Measurements from ENCODE around the gene CDKL1.

The CDKL1 gene

DNA sequence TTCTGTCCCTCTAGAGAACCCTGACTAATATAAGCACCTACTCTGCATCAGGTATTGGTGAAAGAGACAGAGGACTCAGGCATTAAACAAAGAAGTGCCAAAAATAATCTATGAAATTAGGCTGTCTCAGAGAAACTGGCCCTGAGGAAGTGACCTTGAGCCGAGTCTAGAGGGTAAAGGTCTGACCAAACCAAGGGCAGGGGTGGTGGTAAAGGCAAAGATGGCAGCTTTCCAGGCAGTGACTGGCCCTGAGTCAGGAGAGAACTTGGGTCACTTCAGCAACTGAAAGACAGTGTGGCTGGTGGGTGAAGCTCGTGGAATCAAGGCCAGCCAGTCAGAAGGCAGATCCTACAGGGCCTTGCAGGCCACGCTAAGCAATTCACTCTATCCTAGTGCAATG is 30.6 kb downstream of the CDKL1 start:
- TF ChIP-seq CREB1 (IDR thresholded peaks at IDR 0.05; ENCODE audit: low read depth) = no peak
- TF ChIP-seq TAF1 (IDR thresholded peaks at IDR 0.05; ENCODE audit: low read depth) = no peak
- no peak for TF ChIP-seq YY1 (IDR thresholded peaks at IDR 0.05; ENCODE audit: low read depth)
- no peak for TF ChIP-seq TEAD4 (IDR thresholded peaks at IDR 0.05)
- no peak for TF ChIP-seq ZBTB7A (IDR thresholded peaks at IDR 0.05; ENCODE audit: low read depth)

DNA sequence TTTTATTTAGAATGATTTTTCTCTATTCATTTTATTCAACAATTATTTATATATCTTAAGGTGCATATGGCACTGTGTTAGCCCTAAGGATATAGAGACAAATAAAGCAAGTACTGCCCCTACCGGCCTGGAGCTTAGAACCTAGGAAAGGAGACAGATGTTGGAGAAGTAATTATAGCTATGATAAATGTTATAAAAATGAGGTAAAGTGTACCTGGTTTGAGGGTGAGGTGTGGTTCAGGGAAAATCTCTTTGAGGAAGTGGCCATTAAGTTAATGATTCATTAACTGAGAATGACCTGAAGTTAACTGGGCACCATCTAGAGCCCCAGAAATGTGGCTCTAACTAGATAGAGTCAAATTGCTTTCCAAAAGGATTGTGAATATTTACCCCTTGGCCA is 31.9 kb downstream of the CDKL1 start:
- TF ChIP-seq ZBTB7A (IDR thresholded peaks at IDR 0.05; ENCODE audit: low read depth) = no peak
- TF ChIP-seq, protein P1, sequence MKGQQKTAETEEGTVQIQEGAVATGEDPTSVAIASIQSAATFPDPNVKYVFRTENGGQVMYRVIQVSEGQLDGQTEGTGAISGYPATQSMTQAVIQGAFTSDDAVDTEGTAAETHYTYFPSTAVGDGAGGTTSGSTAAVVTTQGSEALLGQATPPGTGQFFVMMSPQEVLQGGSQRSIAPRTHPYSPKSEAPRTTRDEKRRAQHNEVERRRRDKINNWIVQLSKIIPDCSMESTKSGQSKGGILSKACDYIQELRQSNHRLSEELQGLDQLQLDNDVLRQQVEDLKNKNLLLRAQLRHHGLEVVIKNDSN (IDR thresholded peaks at IDR 0.05) = no peak
- no peak for TF ChIP-seq CREB1 (IDR thresholded peaks at IDR 0.05; ENCODE audit: low read depth)
- no peak for TF ChIP-seq TEAD4 (IDR thresholded peaks at IDR 0.05)
- TF ChIP-seq FOXM1 (IDR thresholded peaks at IDR 0.05; ENCODE audit: borderline replicate concordance, low read depth) = no peak
- no peak for TF ChIP-seq YY1 (IDR thresholded peaks at IDR 0.05; ENCODE audit: low read depth)
- TF ChIP-seq, protein P2, sequence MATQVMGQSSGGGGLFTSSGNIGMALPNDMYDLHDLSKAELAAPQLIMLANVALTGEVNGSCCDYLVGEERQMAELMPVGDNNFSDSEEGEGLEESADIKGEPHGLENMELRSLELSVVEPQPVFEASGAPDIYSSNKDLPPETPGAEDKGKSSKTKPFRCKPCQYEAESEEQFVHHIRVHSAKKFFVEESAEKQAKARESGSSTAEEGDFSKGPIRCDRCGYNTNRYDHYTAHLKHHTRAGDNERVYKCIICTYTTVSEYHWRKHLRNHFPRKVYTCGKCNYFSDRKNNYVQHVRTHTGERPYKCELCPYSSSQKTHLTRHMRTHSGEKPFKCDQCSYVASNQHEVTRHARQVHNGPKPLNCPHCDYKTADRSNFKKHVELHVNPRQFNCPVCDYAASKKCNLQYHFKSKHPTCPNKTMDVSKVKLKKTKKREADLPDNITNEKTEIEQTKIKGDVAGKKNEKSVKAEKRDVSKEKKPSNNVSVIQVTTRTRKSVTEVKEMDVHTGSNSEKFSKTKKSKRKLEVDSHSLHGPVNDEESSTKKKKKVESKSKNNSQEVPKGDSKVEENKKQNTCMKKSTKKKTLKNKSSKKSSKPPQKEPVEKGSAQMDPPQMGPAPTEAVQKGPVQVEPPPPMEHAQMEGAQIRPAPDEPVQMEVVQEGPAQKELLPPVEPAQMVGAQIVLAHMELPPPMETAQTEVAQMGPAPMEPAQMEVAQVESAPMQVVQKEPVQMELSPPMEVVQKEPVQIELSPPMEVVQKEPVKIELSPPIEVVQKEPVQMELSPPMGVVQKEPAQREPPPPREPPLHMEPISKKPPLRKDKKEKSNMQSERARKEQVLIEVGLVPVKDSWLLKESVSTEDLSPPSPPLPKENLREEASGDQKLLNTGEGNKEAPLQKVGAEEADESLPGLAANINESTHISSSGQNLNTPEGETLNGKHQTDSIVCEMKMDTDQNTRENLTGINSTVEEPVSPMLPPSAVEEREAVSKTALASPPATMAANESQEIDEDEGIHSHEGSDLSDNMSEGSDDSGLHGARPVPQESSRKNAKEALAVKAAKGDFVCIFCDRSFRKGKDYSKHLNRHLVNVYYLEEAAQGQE (IDR thresholded peaks at IDR 0.05; ENCODE audit: low read depth) = no peak
- TF ChIP-seq EGR1 (IDR thresholded peaks at IDR 0.05) = no peak
- TF ChIP-seq, protein P3, sequence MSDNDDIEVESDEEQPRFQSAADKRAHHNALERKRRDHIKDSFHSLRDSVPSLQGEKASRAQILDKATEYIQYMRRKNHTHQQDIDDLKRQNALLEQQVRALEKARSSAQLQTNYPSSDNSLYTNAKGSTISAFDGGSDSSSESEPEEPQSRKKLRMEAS (IDR thresholded peaks at IDR 0.05) = no peak
- no peak for TF ChIP-seq TAF1 (IDR thresholded peaks at IDR 0.05; ENCODE audit: low read depth)
- no peak for TF ChIP-seq TCF12 (IDR thresholded peaks at IDR 0.05; ENCODE audit: low read depth)
- TF ChIP-seq NFIC (IDR thresholded peaks at IDR 0.05) = no peak
- TF ChIP-seq CEBPB (IDR thresholded peaks at IDR 0.05) = no peak
- no peak for TF ChIP-seq RAD21 (IDR thresholded peaks at IDR 0.05; ENCODE audit: low read depth)

DNA sequence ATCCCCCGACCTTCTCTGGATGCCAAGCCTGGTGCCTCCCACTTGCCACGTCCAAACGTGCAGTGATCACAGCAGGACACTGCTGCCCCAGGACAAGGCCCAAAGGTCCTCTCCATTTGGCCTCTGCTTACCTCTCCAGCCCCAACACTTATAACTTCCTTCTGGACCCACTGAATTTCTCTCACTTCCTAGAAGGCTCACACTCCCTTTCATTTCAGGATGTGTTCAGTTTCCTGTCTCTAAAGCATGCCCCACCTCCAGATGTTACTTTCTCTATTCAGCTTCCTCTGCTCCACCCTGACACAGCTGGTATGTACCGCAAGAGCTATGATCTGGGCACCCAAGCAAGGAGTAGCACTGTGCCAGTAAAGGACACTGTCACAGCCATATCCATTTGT is 33.0 kb downstream of the CDKL1 start:
- TF ChIP-seq, protein P2 (IDR thresholded peaks at IDR 0.05; ENCODE audit: low read depth) = no peak
- TF ChIP-seq TEAD4 (IDR thresholded peaks at IDR 0.05) (no peak), FOXM1 (IDR thresholded peaks at IDR 0.05; ENCODE audit: borderline replicate concordance, low read depth) (no peak), EP300 (IDR thresholded peaks at IDR 0.05; ENCODE audit: borderline replicate concordance) (no peak), CREB1 (IDR thresholded peaks at IDR 0.05; ENCODE audit: low read depth) (no peak), RAD21 (IDR thresholded peaks at IDR 0.05; ENCODE audit: low read depth) (no peak), EGR1 (IDR thresholded peaks at IDR 0.05) (no peak)

DNA sequence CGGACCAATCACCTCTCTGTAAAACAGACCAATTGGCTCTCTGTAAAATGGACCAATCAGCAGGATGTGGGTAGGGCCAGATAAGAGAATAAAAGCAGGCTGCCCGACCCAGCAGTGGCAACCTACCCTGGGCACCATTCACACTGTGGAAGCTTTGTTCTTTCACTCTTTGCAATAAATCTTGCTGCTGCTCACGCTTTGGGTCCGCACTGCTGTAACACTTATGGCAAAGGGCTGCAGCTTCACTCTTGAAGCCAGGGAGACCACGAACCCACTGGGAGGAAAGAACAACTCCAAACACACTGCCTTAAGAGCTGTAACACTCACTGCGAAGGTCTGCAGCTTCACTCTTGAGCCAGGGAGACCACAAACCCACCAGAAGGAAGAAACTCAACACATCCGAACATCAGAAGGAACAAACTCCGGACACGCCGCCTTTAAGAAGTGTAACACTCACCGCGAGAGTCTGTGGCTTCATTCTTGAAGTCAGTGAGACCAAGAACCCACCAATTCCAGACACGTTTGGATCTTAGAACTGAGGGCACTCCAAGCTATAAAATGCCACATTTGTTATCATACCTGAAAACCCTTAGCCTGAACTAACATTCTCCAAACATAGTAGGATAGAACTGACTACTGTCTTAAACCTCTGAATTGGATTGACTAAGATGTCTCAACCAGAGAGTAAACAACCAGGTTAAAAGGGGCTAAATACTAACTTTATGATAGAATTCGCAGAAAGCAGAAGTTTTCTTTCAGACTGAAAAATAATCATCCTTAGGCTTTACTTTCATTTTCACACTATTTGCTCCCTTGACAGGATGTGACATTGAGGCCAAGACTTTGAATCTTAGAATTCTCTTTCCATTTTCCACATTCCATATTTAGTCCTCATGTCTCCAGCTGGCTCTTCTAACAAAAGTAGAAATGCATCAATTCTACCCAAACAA is 33.6 kb downstream of the CDKL1 start:
- TF ChIP-seq EGR1 (IDR thresholded peaks at IDR 0.05) (no peak), CEBPB (IDR thresholded peaks at IDR 0.05) (no peak), TEAD4 (IDR thresholded peaks at IDR 0.05) (no peak), ZBTB7A (IDR thresholded peaks at IDR 0.05; ENCODE audit: low read depth) (no peak)

DNA sequence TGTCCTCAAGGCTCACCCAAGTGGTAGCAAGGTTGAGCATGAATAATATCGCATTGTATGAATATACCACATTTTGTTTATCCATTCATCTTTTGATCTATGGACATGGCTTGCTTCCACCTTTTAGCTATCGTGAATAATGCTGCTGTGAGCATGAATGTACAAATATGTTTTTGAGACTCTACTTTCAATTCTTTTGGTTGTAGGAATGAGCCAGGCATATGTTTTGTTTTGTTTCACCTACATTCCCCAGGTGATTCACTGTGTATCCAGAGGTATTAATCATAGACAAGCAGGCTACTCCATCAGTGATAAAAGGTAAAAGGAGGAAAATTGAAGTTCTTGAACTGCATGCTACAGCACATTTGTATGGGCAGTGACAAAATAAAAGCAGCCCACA is 35.8 kb downstream of the CDKL1 start:
- TF ChIP-seq NFIC (IDR thresholded peaks at IDR 0.05) = no peak
- TF ChIP-seq TCF12 (IDR thresholded peaks at IDR 0.05; ENCODE audit: low read depth) = no peak
- TF ChIP-seq EP300 (IDR thresholded peaks at IDR 0.05; ENCODE audit: borderline replicate concordance) = no peak
- no peak for TF ChIP-seq RAD21 (IDR thresholded peaks at IDR 0.05; ENCODE audit: low read depth)
- no peak for TF ChIP-seq FOXM1 (IDR thresholded peaks at IDR 0.05; ENCODE audit: borderline replicate concordance, low read depth)
- no peak for TF ChIP-seq CEBPB (IDR thresholded peaks at IDR 0.05)
- TF ChIP-seq TAF1 (IDR thresholded peaks at IDR 0.05; ENCODE audit: low read depth) = no peak
- TF ChIP-seq ZBTB7A (IDR thresholded peaks at IDR 0.05; ENCODE audit: low read depth) = no peak
- TF ChIP-seq, protein P1 (IDR thresholded peaks at IDR 0.05) = no peak
- TF ChIP-seq TEAD4 (IDR thresholded peaks at IDR 0.05) = no peak
- no peak for TF ChIP-seq CREB1 (IDR thresholded peaks at IDR 0.05; ENCODE audit: low read depth)
- no peak for TF ChIP-seq YY1 (IDR thresholded peaks at IDR 0.05; ENCODE audit: low read depth)

DNA sequence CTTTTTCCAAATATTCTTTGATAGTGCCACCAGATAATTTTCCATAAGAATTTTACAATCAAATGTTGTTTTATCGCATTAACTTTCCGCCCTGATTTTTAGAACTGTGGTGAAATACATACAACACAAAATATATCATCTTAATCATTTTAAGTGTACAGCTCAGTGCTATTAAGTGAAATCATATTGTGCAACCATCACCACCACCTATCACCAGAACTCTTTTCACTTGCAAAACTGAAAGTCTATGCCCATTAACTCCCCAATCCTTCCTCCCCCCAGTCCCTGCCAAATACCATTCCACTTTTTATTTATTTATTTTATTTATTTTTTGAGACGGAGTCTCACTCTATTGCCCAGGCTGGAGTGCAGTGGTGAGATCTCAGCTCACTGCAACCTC is 36.6 kb downstream of the CDKL1 start:
- TF ChIP-seq ZBTB7A (IDR thresholded peaks at IDR 0.05; ENCODE audit: low read depth) (no peak), EP300 (IDR thresholded peaks at IDR 0.05; ENCODE audit: borderline replicate concordance) (no peak), FOXM1 (IDR thresholded peaks at IDR 0.05; ENCODE audit: borderline replicate concordance, low read depth) (no peak), TEAD4 (IDR thresholded peaks at IDR 0.05) (no peak), YY1 (IDR thresholded peaks at IDR 0.05; ENCODE audit: low read depth) (no peak), NFIC (IDR thresholded peaks at IDR 0.05) (no peak), TAF1 (IDR thresholded peaks at IDR 0.05; ENCODE audit: low read depth) (no peak), CEBPB (IDR thresholded peaks at IDR 0.05) (no peak), EGR1 (IDR thresholded peaks at IDR 0.05) (no peak), TCF12 (IDR thresholded peaks at IDR 0.05; ENCODE audit: low read depth) (no peak), CREB1 (IDR thresholded peaks at IDR 0.05; ENCODE audit: low read depth) (no peak), RAD21 (IDR thresholded peaks at IDR 0.05; ENCODE audit: low read depth) (no peak)
- TF ChIP-seq, protein P3 (IDR thresholded peaks at IDR 0.05) = no peak
- TF ChIP-seq, protein P1 (IDR thresholded peaks at IDR 0.05) = no peak
- TF ChIP-seq, protein P2 (IDR thresholded peaks at IDR 0.05; ENCODE audit: low read depth) = no peak
